NCI-H2227 (cell line): ENCODE measurements around the gene EIF2S1.
"Not testable (repeated sequence)": the region's sequence is repeated elsewhere in the genome, so short reads cannot be mapped to it uniquely, and the experiment has no call there.

Experiments used
- DNase-seq: peaks from one replicate; lab custom pipeline; 2025; ENCODE audit not compliant: unreplicated experiment; lab: John Stamatoyannopoulos, UW

The EIF2S1 gene

GRCh38 chr14:67371247-67372148, 11.4 kb downstream of the EIF2S1 start:
- no peak for DNase-seq

- no peak for DNase-seq
Measured at GRCh38 chr14:67372833-67373232, 12.7 kb downstream of the EIF2S1 start.

DNA sequence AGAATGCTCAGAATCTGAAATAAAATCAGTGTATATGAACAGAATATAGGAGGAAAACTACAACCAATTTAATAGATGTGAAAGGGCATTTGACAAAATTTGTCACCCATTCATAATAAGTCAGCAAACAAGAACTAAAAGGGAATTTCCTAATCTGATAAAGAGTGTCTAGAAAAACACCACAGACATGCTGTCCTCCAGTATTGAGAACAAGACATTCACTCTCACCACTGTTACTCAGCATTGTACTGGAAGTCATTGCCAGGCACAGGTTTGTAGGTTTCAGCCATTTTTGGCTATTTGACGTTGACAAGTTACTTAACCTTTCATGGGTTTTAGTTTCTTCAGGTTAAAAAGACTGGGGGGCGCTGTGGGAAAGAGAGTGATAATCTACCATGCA, 13.2 kb downstream of the EIF2S1 start:
- no peak for DNase-seq

- DNase-seq = no peak
Measured at GRCh38 chr14:67377916-67378315, 17.8 kb downstream of the EIF2S1 start.

DNA sequence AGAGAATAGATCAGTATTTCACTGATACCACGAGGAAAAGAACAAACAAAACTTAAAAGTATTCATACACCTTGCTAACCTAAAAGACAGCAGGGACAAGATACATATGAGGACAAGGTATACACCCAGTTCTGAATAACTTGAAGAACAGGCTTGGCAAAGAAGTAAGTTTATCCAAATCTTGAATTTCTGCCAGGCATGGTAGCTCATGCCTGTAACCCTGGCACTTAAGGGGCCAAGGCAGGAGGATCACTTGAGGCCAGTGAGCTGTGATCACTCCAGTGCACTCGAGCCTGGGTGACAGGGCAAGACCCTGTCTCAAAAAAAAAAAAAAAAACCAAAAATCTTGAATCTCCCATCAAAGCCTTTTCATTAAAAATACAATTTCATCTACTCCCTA, 25.0 kb downstream of the EIF2S1 start:
- no peak for DNase-seq

GRCh38 chr14:67385618-67386017, 25.5 kb downstream of the EIF2S1 start:
- DNase-seq = no peak

DNA sequence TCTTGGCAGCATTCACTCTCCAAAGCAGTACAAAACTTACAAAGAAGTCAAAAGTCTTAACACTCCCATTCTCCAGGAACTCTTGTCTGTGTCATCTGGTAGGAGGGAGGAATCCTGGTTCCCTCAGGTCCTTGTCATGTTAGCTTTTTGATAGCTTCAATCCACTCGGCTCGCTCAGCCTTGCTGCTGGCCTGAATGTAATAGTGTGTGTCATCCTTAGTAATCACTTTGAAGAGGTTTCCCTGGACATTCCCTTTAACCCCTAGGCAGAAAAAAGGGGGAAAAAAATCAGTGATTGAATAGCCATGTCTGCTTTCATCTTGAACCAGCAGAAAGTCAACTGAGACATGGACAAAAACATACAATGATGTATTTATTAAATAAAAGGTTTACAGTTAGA, 27.1 kb downstream of the EIF2S1 start:
- DNase-seq = no peak

- DNase-seq = no peak
Measured at GRCh38 chr14:67389275-67389674, 29.1 kb downstream of the EIF2S1 start.

- DNase-seq = no peak
Measured at GRCh38 chr14:67389811-67390534, 29.8 kb downstream of the EIF2S1 start.

DNA sequence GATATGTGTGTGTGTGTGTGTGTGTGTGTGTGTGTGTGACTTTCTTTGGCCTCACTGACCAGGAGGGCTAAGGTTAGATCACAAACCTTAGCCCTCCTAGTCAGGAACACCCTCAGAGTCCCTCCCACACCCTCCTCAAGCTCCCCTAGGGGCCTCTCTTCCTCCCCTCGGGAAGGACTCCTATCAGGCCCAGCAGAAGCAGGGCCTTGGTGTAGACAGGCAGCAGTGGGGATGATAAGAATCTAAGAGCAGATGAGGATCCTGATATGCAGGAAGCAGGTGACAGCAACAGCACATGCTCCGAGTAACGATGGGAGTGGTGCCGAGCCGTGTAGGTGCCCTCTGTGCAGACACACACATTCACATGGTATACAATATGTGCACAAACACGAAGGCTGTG, 31.1 kb downstream of the EIF2S1 start:
- DNase-seq = no peak

- DNase-seq = no peak
Measured at GRCh38 chr14:67392123-67392522, 32.0 kb downstream of the EIF2S1 start.

GRCh38 chr14:67392800-67393199, 32.7 kb downstream of the EIF2S1 start:
- no peak for DNase-seq

DNA sequence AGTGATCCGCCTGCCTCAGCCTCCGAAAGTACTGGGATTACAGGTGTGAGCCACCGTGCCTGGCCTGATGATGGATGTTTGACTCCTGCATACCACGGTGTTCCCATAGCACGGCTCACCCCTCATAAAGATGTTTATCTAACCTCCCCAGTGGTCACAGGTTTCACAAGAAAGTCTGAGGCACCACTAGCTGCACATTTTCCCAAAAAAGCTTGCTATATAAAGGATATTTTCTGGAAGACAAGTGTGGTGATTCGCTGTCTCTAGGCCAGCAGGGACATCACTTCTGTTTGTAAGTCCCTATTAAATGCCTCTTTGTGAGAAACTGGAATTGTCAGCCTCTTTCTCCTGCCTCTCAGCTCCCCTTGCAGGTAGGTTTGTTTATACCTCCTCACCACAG, 33.6 kb downstream of the EIF2S1 start:
- no peak for DNase-seq

- DNase-seq = no peak
Measured at GRCh38 chr14:67395086-67395875, 35.2 kb downstream of the EIF2S1 start.

- no peak for DNase-seq
Measured at GRCh38 chr14:67395876-67396189, 35.7 kb downstream of the EIF2S1 start.

DNA sequence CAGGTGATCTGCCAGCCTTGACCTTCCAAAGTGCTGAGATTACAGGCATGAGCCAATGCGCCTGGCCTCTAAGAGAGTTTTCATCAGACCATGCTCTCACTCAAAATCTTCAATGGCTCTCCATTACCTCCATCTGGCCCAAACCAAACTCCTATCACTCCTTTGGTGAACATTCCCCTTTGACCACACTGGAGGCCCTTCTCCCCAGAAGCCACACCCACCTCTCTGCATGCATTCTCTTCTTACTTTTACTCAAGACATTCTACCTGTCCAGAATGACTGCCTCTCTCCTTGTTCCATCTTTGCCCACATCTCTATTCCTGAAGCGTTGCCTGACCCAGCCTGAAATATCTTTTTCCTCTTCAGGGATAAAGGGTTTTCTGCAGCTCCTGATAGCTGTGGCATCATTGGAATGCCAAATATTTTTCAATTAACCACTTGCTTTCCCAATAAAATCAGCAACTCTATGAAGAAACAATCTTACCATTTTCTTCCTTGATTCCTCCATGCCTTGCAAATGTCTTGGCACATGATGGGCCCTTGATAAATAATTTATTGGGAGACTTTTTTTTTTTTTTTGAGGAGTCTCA, 36.3 kb downstream of the EIF2S1 start:
- DNase-seq = no peak

DNA sequence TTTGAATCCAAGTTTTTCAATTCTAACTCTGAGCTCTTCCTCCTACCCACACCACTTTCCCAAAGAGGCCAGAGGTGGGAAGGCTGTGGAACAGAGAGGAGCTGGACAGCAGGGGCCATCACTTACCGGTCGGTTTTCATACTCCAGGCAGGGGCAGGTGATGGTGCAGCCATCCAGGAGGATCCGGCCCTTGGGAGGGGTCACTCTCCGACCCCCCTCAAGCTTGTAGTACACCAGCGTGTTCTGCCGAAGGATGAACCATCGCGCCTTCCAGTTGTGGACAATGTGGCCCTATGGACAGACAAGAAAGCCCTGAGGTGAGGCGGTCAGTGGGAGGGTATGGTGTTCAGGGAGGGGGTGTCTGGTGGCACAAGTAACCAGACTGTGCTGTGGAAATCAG, 37.4 kb downstream of the EIF2S1 start:
- no peak for DNase-seq

- DNase-seq = no peak
Measured at GRCh38 chr14:67400434-67400833, 40.3 kb downstream of the EIF2S1 start.

GRCh38 chr14:67405771-67406170, 45.6 kb downstream of the EIF2S1 start:
- DNase-seq = no peak

- DNase-seq = not testable (repeated sequence)
Measured at GRCh38 chr14:67408122-67408801, 48.1 kb downstream of the EIF2S1 start.

DNA sequence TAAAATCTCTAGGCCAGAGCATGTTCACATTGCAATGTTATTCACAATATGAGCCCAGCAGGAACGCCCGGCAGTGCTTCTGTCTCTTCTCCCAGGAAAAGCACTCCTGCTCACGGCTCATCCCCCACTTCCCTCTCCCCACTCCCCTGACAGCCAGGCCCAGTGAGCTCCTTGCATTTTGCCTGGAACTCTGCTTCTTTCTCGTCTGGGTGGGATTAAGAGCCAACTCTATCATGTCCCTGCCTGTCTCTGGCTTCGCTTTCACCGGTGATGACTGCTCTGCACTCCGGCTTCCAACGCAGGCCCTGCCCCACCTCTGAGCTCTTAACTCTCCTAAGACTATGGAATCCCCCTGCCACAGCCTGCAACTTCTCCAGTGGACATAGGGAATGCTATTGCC, 49.3 kb downstream of the EIF2S1 start:
- no peak for DNase-seq
